A673 (cell line): Measurements from ENCODE around the gene LHCGR. TPM values are rescaled to one million over a fixed set of nuclear protein-coding genes. Genes with fewer than 3 reads are reported as not detected.

Source experiments
- BruUV-seq: library from RNA; stranded (reverse); fragments of 400-500 nt; replicated peaks from 2 replicates; lab custom pipeline; 2021; lab: Mats Ljungman, UMichigan
- CTCF ChIA-PET: fragments of 300-600 bp; sonication (Branson Sonifier 250); formaldehyde crosslinking; loops from one replicate; lab custom pipeline; 2022; ENCODE audit warnings: antibody characterized with exemption; lab: Charles Lee
- POLR2A ChIA-PET: fragments of 300-600 bp; sonication (Branson Sonifier 250); formaldehyde crosslinking; loops from one replicate; lab custom pipeline; 2022; ENCODE audit warnings: antibody characterized with exemption; ENCODE audit not compliant: low non-redundant PET; lab: Charles Lee
- DNase-seq: peaks from one replicate; pipeline ENCODE4 v3.0.0-alpha.2; 2015; ENCODE audit warnings: low spot score
- H3K27ac ChIP-seq: fragments of 200-600 bp; sonication (generic); 2 replicates; pipeline ENCODE4 v1.5.1; 2016; ENCODE audit warnings: mixed run types, low read depth, mild to moderate bottlenecking, mixed read lengths, antibody characterized with exemption, low read length; ENCODE audit not compliant: poor library complexity, severe bottlenecking
- H3K27me3 ChIP-seq: fragments of 200-600 bp; sonication (generic); replicated peaks from 2 replicates; pipeline ENCODE4 v1.6.1; 2017; ENCODE audit warnings: mixed run types, low read depth, mild to moderate bottlenecking, mixed read lengths, antibody characterized with exemption, low read length; ENCODE audit not compliant: insufficient read depth, poor library complexity
- H3K36me3 ChIP-seq: fragments of 200-600 bp; sonication (generic); 2 replicates; pipeline ENCODE4 v1.6.1; 2016; ENCODE audit warnings: mixed run types, mild to moderate bottlenecking, mixed read lengths, antibody characterized with exemption, low read length; ENCODE audit not compliant: insufficient read depth, poor library complexity, severe bottlenecking
- H3K4me1 ChIP-seq: fragments of 200-600 bp; sonication (generic); 2 replicates; pipeline ENCODE4 v1.6.1; 2017; ENCODE audit warnings: mixed run types, mild to moderate bottlenecking, mixed read lengths, antibody characterized with exemption, low read length; ENCODE audit not compliant: insufficient read depth, poor library complexity, severe bottlenecking
- H3K4me3 ChIP-seq: fragments of 200-600 bp; sonication (generic); 2 replicates; pipeline ENCODE4 v1.5.1; 2016; ENCODE audit warnings: low read depth, mixed run types, mild to moderate bottlenecking, mixed read lengths, low read length; ENCODE audit not compliant: poor library complexity, severe bottlenecking
- H3K9me3 ChIP-seq: fragments of 200-600 bp; sonication (generic); 2 replicates; pipeline ENCODE4 v1.6.1; 2016; ENCODE audit warnings: mixed run types, low read depth, mild to moderate bottlenecking, mixed read lengths, antibody characterized with exemption, low read length; ENCODE audit not compliant: poor library complexity, severe bottlenecking
- CTCF ChIP-seq: fragments of 300-800, 200-600 bp; sonication (generic); conservative IDR thresholded peaks from 2 replicates; pipeline ENCODE4 v1.5.1; 2017; ENCODE audit warnings: low read depth, mild to moderate bottlenecking, antibody characterized with exemption, low read length, moderate library complexity, mixed read lengths
- EZH2 ChIP-seq: fragments of 200-600 bp; sonication (generic); IDR thresholded peaks from 2 replicates; pipeline ENCODE4 v1.6.1; 2017; ENCODE audit warnings: borderline replicate concordance, low read depth, mild to moderate bottlenecking, mixed read lengths, antibody characterized with exemption, low read length; ENCODE audit not compliant: poor library complexity, severe bottlenecking
- intact Hi-C: fragments of 100-400 bp; cut with micrococcal nuclease; formaldehyde crosslinking; loops from one replicate; pipeline ENCODE4 v1.10.0; 2022; ENCODE audit not compliant: unreplicated experiment
- total RNA-seq: library from RNA; stranded (reverse); gene quantifications from 2 replicates; pipeline ENCODE4 v1.2.3, GENCODE V29; 2021

Gene LHCGR
- total RNA-seq, 1 experiment from 2014 or later = not detected

- TF ChIP-seq EZH2 = no peak
- TF ChIP-seq CTCF = no peak
- H3K4me1 ChIP-seq = no peaks in the 10 kb centered on the region
- H3K27me3 ChIP-seq = no peaks in the 10 kb centered on the region
- ChIA-PET POLR2A (no interaction called here), CTCF (no interaction called here)
- H3K4me3 ChIP-seq = no peak overlapping the region
- no peaks in the 10 kb centered on the region for H3K36me3 ChIP-seq
- BruUV-seq = no TSS peak
- no peak for DNase-seq
- intact Hi-C loops = no loop called here
- no peaks in the 10 kb centered on the region for H3K9me3 ChIP-seq
- no peak overlapping the region for H3K27ac ChIP-seq
Observed at GRCh38 chr2:48668992-48669391, 86.5 kb downstream of the LHCGR start.

DNA sequence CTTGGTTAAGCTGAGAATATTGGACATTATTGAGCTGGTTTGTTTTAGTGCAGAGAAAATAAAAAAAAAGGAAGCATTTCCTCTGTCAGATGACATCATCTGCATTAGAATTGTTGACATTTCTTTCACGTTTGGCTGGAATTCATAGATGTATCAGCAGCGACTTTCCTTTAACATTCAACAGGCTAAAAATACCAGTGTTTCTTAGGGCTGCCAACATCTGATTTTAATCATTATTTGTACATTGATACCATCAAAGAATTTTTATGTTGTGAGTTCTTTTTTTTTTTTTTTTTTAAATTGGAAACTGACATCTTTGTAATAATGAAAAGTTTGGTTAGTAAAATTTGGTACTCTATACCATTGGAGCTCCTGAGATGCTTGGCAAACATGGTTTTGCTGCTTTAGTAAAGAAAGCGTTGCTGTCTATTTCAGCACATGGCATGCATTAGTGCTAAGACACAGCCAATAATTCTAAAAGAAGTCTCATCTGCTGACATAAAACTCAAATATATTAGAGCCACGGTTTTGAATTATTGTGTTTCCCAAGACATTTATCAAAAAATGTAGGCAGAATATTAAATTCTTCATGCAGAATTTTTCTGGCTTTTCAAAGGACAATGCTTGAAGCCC lies 104.2 kb downstream of the LHCGR start:
- DNase-seq = no peak
- CTCF ChIA-PET = no interaction called here
- Histone ChIP-seq H3K27ac (no peak overlapping the region), H3K9me3 (no peaks in the 10 kb centered on the region), H3K4me3 (no peak overlapping the region), H3K36me3 (no peaks in the 10 kb centered on the region), H3K4me1 (no peaks in the 10 kb centered on the region), H3K27me3 (no peaks in the 10 kb centered on the region)
- POLR2A ChIA-PET = no interaction called here
- intact Hi-C loops = no loop called here
- TF ChIP-seq EZH2 = no peak
- TF ChIP-seq CTCF = no peak
- no TSS peak for BruUV-seq

DNA sequence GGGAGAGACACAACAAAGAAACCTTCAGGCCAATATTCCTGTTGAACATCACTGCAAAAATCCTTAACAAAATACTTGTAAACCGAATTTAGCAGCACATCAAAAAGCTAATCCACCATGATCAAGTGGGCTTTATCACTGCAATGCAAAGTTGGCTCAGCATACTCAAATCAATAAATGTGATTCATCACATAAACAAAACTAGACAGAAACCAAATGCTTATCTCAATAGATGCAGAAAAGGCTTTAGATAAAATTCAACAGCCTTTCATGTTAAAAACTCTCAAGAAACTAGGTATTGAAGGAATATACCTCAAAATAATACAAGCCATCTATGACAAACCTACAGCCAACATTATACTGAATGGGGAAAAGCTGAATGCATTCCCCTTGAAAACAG lies 117.3 kb downstream of the LHCGR start:
- intact Hi-C loops = no loop called here
- peaks cover 4% of the 10 kb centered on the region for H3K27me3 ChIP-seq
- no peak for DNase-seq
- BruUV-seq = no TSS peak
- no peaks in the 10 kb centered on the region for H3K36me3 ChIP-seq
- ChIA-PET CTCF (no interaction called here), POLR2A (no interaction called here)
- no peak overlapping the region for H3K4me3 ChIP-seq
- no peak for TF ChIP-seq EZH2
- TF ChIP-seq CTCF = no peak
- H3K27ac ChIP-seq = no peak overlapping the region
- no peaks in the 10 kb centered on the region for H3K4me1 ChIP-seq
- no peaks in the 10 kb centered on the region for H3K9me3 ChIP-seq

Other genes starting within 250 kb of the LHCGR start
- 1.1 and 1.9 TPM in 2 replicates for gene STON1, start 225.6 kb downstream of the LHCGR start, total RNA-seq
- 0.26 TPM in 1 of 2 replicates, not detected in the other for gene GTF2A1L, start 137.9 kb downstream of the LHCGR start, total RNA-seq